Glomerular visceral epithelial cell (primary cell): ENCODE results near the gene OSBPL7.

Experiments
- DNase-seq: peaks from one replicate; pipeline ENCODE4 v3.0.0-alpha.2; 2016; ENCODE audit errors: extremely low spot score

The OSBPL7 gene

DNA sequence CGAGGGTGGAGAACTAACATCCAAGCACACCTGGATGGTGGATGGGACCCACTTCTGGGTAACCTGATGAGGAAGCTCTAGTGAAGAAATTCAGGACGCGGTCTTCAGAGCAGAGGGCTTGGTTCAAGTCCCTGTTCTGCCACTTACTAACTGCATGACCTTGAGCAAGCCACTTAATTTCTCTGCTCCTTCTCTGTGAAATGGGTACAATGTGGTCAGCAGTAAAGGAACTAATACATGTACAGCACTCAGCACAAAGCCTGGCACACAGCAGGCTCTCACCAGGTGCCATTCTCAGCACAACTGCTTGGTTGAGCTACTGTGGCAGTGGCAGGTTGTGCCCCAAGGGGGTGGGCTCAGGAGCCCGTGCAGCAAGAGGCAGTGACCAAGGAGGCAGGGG, 1.9 kb upstream of the OSBPL7 start:
- no peak for DNase-seq

GRCh38 chr17:47822785-47823184, 1.2 kb upstream of the OSBPL7 start:
- no peak for DNase-seq

DNA sequence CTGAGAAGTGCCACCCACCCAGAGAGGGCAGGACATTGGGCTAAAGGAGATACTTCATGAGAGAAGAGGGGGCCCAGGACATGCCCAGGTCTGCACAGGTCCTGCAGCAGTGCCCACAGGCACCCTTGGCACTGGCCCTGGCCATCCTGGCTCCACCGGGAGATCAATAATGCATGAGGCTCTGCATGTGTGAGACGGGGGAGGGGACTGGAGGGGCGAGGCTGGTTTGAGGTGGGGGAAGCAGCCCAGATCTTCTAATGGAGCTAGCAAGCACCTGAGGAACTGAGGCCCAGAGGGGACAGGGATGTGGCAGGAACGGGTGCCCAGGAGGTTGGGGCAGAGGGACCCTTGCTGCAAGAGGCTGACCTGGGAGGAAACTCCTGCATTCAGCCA, 567 bp downstream of the OSBPL7 start:
- no peak for DNase-seq

DNA sequence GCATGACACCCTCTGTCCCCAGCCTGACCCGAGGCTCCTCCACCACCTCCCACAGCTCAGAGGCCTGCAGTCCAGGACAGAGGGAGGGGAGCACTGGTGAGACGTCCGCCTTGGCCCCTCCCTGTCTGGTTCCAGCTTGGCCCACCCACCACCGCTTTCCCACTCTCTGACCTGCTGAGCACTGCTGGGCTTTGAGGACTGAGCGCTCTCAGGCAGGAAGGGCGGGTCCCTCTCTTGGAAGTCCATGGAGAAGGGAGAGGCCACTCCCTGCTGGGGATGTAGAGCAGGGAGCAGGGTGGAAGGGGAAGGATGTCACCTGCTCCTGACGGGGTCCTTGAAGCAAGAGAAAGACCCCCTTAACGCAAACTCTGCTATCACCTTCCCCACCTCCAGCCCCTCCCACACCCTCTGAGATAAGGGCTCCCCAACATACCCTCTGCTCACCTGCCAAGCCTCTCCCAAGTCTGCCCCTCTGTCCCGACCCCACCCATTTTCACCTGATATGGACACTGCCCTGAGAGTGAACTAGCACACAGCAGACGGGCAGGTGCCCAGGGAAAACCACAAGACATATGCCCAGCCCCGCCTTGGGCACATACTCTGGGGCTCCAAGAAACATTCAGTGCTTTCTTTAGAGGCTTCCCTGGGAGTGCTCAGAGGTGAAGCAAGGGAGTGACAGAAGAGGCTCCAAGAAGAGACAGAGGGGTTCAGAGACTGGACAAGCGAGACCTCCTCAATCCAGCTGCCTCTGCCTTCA, 1.4 kb downstream of the OSBPL7 start:
- DNase-seq, result no peak

DNA sequence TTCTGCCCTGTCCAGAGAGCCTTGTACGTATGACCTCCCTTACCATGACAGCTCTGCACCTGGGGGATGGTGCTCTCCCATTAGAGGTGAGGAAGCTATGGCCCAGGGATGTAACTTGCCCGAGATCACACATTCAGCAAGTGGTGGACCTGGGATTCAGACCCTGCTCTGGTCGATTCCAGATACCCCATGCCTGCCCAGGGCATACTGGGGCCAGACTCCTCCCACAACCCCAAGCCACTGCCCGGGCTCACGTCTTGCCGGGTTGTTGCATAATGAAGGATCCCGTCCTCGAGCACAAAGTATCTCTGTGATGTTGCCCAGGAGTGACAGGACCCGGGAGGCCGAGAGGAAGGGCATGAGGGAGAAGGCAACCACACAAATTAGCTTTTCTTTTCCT, 2.1 kb downstream of the OSBPL7 start:
- DNase-seq, result no peak

GRCh38 chr17:47818002-47818695, 3.4 kb downstream of the OSBPL7 start:
- DNase-seq, result no peak

GRCh38 chr17:47816947-47817346, 4.6 kb downstream of the OSBPL7 start:
- DNase-seq, result no peak

- DNase-seq, result no peak
Measured at GRCh38 chr17:47816111-47816735, 5.4 kb downstream of the OSBPL7 start.

- no peak for DNase-seq
Measured at GRCh38 chr17:47815106-47815918, 6.3 kb downstream of the OSBPL7 start.

- no peak for DNase-seq
Measured at GRCh38 chr17:47813512-47814031, 8.0 kb downstream of the OSBPL7 start.

DNA sequence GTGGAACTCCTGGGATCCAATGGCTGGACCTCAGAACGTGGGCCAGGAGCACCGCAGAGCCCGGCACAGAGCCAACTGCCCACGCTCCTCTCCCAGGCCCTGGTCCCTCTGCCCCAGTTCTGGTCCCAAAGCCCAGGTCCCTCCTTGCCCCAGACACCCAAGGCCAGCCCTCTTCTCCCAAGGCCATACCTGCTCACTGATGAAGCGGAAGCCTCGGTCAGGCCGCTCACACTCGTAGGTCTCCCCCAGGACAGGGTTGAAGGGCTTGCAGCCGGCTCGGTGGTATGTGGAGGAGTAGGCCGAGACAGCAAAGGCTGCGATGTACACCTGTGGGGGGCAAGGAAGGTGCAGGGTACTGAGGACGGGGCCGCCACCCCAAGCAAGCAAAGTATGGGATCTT, 8.5 kb downstream of the OSBPL7 start:
- DNase-seq, result no peak

DNA sequence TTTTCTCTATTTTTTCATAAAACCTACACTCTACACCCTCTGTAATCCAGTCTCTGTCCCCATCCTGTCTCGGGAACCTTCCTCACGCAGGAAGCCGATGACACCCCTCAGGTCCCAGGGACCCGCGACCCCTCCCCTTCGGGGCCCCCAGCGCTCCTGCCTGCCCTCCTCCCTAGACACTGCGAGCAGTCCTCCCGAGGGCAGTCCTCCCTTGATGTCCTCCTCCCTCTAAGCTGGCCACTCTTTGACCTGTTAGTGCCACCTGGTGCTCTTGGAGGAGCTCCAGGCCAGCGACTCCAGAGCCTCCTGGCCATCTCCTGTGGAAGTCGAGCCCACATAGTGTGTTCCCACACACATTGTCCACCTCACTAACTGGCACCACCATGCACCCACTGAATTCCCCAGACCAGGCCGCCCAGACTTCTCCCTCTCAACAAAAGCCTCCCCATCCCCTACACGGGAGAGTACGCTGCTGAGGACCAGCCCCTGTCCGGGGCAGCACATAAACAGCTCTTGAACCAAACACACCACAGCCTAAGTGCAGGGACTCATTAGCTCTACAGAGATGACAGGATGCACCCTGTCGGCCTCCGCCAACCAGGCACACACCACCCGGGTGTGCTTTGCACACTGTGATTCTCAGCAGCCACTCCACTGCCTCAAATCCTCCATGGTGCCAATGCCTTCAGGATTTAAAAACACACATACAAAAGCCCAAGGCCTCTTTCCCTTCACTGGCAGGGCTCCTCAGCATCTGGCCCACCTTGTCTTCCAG, 9.3 kb downstream of the OSBPL7 start:
- no peak for DNase-seq

DNA sequence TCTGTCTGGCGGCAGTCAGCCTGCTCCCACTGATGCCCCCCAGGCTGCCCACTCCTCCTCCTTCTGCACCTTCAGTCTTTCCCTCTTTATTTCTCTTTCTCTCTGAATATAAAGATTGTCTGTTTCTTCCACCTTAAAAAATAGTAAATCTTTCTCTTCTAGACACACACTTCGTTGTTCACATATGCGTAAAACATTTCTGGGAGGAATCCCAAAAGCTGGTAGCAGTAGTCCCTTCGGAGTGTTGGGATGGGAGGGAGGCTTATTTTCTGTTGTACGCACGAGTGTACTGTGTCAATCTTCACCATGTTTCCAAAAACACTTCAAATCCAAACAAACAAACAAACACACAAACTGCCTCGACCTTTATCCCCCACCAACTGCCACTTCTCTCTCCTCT, 9.9 kb downstream of the OSBPL7 start:
- no peak for DNase-seq

DNA sequence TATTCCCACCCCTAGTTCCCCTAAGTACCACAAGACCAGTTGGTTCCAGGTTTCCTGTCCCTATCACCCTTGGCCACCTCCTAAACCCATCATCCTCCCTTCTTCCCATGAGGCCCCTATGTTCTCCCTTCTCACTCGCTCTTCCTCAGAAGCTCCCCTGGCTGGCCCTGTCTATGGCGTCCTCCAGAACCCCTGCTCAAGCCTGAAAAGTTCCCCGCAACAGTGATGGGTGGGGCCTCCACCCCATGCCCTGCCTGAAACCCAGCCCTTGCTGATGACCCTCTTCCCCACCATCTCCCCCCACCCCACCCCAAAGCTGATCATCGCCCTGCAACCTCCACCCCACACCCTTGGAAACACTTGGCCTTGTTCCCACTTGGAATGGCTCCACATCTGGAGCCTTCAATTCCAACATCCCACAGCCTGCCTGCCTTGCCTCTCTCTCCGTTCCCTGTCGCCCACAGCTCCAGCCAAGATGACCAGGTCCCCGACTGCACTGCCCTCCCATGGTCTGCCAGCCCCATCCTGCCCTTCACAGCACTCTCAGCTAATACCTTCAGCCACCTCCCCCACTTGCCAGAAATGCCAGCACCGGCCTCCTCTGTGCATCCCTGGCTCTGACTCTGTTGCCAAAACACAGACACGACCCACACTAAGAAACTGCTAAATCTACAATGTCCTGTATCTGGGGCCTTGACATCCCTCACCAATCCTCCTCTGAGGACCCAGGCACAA, 10.5 kb downstream of the OSBPL7 start:
- DNase-seq, result no peak

DNA sequence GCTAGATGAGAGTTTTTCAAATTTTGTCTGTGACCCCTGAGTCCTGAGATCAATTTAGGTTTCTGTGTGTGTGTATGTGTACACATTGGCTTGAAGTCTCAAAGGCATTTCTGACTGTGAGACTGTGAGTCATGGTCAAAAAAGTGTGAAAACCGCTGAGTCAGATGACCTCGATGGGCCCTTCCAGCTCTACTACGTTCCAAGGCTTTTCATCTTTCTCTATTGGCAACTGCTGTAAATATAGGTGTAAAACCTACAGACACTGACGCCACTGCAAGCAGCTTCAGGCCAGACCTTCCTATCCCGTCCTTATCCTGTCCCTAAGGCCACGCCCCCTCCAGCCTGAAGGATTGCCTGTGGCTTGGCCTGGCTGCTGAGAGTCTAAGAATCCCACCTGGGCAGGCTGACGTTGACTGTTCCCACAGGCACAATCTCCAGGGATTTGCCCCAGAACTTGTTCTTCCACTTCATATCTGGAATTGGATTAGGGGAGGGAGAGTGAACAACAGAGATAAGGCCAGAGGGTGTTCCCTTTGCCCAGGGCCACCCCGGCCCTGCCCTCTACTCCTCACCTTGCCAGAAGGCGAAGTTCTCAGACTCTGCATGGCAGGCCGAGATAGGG, 11.3 kb downstream of the OSBPL7 start:
- peak; percentile 91 for DNase-seq

DNA sequence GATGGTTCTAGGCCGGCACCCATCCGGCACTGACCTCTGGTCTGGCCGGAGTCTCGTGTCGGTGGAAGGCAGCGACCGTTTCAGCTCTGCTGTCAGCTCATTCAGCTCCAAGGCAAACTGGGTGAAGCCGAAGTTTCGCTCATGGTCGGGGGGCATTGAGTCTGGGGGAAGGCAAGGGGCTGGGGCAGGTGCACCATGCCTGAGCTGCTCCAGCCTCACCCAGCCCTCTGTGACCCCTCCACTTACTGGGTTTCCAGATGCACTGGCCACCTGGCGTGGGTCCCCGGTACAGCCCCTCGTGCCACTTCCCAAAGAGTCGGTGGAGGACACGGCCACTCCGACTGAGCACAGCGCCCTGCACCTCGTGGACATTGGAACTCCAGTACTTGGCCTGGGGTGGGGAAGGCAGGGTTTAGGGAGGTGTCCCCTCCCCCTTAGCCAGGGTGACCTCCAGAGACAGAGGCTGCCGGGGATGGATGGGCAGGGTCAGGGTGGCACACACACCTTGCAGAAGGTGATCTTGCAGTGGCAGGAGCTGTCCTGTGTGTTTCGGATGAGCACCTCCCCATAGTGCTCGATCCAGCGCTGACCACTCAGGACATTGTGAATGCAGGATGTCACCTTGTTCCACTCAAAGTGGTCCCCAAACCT, 12.6 kb downstream of the OSBPL7 start:
- no peak for DNase-seq

DNA sequence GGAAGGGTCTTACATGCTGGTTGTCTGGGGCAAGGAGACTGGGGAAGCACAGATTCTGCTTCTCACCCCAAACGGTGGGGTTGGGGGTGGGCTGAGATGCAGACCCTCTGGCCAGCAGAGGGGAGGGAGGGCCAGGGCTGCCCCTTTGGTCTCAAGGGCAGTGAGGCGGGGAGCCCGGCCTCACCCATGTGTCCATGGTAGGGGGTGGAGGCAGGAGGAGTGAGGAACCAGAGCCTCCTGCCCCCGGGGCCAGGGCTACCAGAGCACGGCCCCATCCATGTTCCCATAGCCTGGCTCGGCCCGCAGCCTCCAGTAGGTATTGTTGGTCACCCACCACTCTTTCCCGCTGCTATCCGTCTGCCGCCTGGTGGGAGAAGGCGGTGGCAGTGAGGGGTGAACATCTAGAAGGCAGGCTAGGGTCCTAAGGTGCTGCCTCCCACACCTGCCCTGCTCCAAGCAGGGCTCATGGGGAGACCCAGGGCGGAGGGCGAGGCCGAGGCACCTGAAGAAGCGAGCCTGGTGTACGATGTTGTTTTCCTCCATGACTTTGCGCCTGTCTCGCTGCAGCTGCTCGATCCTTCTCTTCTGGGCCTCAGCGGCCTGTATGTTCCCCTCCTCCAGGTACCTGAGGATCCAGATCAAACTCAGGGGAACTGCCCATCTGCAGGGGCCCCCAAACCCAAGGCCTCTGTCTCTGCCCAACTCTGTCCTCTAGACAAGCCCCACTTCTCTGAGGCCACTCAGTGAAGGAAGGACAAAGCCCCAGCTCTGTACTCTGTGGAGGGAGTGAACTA, 13.4 kb downstream of the OSBPL7 start:
- no peak for DNase-seq

DNA sequence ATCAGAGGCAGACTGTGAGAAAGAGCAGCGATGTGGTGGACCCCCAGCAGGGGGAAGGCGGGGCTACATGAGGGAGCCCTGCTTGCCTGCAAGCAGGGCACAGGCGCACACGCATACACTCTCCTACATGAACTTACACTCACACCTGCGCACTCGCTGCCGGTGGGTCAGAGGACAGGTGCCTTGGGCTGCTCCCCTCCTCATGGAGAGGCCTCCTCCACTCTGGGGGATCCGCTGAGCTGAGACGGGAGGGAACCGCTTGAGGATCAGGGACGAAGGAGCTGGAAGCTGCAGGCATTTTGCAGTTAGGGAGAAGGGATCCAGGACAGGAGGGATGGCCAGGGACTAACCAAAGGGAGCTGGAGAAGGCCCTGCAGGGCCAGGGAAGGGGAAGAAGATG, 14.2 kb downstream of the OSBPL7 start:
- DNase-seq, result no peak

DNA sequence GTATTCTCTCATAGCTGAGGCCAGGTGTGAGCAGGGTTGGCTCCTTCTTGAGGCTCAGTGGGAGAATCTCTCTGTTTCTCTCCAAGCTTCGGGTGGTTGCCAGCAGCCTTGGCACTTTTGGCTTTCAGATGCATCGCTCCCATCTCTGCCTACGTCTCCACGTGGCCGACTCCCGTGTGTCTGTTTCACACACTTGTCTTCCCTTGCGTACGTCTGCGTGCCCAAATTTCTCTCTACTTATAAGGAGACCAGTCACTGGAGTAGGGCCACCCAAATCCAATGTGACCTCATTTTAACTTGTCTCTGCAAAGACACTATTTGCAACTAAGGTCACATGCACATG, 14.7 kb downstream of the OSBPL7 start:
- no peak for DNase-seq
